ENCODE results near the gene PDE2A.

GRCh38 chr11:72634472-72635095 is 39.6 kb downstream of the PDE2A start:
- TF ChIP-seq CTCF (conservative IDR thresholded peaks at IDR 0.05) (no peak), EZH2 (IDR thresholded peaks at IDR 0.05; ENCODE audit: low read depth) (no peak)

Data from PC-9 (cell line).